Endometrial microvascular endothelial cells (primary cell): ENCODE results near the gene PYCARD. TPM values are rescaled to one million over a fixed set of nuclear protein-coding genes. Genes with fewer than 3 reads are reported as not detected.
"Not testable (repeated sequence)": the region's sequence is repeated elsewhere in the genome, so short reads cannot be mapped to it uniquely, and the experiment has no call there.

Source experiments
- in situ Hi-C: cut with HindIII; loops from 2 replicates; pipeline ENCODE4 v1.10.0; 2017; ENCODE audit warnings: low sequenced_read_pairs, low pct_unique_long_range_greater_than_20kb; ENCODE audit errors: inconsistent ontology term
- total RNA-seq: library from RNA; depleted of rRNA; stranded (reverse); fragments of >200 nt; gene quantifications from one replicate; pipeline ENCODE4 v1.2.3, GENCODE V29; 2015; ENCODE audit errors: inconsistent ontology term

Gene PYCARD
- total RNA-seq, 1 donor from 2014 or later = 21.2 TPM

- in situ Hi-C loops = no loop called here
These were observed 14.0 kb upstream of the PYCARD start, which contains the start of gene PYDC1 for GRCh38 chr16:31216422-31217135. PYDC1 (minus strand) TSS chr16:31217135; CDS start chr16:31217028, 107 bp downstream.

- in situ Hi-C loops = no loop called here
These were observed 13.0 kb upstream of the PYCARD start for GRCh38 chr16:31215287-31216162.

DNA sequence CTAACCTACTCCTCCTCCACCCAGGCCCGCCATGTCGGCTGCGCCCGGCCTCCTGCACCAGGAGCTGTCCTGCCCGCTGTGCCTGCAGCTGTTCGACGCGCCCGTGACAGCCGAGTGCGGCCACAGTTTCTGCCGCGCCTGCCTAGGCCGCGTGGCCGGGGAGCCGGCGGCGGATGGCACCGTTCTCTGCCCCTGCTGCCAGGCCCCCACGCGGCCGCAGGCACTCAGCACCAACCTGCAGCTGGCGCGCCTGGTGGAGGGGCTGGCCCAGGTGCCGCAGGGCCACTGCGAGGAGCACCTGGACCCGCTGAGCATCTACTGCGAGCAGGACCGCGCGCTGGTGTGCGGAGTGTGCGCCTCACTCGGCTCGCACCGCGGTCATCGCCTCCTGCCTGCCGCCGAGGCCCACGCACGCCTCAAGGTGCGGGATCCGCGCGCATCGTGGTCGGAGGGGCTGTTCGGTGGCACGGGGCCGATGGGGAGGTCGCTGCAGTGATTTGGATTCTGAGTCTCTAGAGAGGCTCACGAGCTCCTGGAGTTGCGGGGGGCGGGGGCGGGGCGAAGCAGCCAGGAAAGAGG lies 12.2 kb upstream of the PYCARD start:
- in situ Hi-C loops = no loop called here

DNA sequence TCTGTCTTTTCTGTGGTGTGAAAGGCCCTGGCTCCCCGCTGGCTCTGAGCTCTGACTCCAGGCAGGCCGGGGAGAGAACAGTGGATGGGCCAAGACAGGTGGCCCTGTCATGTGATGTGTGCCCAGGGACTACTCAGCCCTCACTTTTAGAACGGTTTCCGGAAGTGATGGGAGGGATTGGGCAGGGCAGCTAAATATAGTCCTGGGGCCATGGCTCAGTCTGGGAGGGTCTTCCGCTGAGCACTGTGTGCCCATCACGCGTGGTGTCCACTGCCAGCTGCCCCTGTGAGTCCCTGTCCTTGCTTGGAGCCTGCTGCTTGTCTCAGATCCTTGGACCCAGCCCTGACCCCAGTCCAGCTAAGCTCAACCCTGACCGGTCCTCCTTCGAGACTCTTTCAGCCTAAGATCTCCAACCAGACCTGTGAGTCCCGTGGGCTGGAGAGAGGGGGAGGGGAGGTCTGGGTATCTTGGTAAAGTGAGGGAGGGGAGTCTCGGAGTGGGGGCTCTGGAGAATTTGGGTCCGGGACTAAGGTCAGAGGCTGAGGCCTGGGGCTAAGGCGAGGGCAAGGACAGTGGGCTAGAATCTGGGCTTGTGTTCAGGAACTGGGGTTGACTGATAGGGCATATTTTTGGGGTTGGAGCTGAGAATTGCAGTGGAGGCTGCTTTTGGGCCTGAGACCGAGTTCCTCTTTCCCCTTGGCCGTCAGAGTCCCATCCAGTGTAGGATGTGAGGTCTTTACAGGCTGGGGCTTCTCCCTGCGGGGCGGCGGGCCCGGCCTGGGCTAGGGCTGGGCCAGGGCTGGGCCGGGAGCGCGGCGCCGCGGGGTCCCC lies 11.5 kb upstream of the PYCARD start, which contains the start of gene TRIM72:
TSS of gene TRIM72 (plus strand) at position 243 of the 831 bp plus-strand sequence. CDS start 620 bp downstream, outside the sequence.
- in situ Hi-C loops = no loop called here

- in situ Hi-C loops = no loop called here
These were observed 10.8 kb upstream of the PYCARD start for GRCh38 chr16:31213342-31213741.

- in situ Hi-C loops = no loop called here
These were observed 4.2 kb upstream of the PYCARD start for GRCh38 chr16:31206776-31207175.

DNA sequence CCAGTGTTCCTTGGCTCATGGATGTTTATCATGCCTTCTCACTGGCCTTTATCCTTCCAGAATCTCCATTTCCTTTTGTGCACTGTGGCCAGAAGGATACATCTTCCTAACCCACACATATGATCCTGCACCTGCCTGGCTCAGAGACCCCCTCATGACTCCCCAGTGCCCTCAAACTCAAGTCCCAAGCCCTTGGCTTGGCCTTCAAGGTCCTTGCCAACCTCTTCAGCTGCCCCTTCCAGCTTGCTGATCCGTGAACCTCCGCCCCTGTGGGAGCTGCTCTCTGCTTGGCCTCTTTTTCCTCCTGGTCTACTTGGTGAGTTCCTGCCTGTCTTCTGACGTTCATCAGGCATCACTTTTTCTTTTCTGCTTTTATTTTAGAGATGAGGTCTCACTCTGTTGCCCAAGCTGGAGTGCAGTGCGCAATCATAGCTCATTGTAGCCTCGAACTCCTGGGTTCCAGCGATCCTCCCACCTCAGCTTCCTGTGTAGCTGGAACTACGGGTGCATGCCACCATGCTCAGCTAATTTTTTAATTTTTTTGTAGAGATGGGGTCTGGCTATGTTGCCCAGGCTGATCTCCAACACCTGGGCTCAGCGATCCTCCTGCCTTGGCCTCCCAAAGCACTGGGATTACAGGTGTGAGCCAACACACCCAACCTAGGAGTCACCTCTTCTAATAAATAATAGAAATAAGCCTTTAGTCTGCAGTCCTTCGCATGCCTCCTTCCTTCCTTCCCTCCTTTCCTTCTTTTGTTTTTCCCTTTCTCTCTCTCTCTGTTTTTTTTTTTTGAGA lies 2.5 kb upstream of the PYCARD start:
- in situ Hi-C loops = no loop called here

- in situ Hi-C loops = no loop called here
These were observed 762 bp downstream of the PYCARD start for GRCh38 chr16:31201582-31202413.

DNA sequence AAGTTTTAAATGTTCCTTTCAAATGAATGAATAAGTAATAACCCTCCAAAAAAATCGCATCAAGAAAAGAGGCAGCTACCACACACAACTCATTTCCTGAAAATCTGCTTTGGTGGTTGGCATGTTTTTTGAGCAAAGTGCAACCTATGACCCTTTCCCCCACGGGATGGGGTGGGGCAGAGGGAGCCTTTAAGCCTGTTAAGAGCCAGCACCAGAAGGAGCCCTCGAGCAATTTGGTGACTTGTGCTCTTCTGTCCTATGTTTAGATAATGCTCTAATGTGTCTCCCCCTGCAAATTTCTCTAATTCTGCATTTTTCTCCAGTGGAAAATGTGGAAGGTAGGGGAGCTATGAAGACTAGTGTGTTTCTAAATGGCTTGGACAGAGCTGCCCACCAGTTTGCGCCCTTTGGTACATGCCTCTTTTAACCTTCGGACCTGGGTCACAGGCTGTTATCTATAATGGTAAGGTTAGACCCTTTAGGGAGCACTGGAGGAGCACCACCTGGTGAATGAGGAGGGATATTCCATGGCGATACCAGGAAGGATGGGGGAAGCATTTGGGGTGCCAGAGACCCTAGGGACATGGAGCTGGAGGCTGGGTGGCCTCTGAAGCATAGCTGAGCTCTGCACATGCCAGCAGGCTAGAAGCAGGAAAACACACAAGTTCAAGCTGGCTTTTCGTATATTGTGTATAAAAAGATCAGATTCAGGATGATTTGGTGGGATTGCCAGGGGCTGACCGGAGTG lies 1.6 kb downstream of the PYCARD start:
- in situ Hi-C loops = no loop called here

DNA sequence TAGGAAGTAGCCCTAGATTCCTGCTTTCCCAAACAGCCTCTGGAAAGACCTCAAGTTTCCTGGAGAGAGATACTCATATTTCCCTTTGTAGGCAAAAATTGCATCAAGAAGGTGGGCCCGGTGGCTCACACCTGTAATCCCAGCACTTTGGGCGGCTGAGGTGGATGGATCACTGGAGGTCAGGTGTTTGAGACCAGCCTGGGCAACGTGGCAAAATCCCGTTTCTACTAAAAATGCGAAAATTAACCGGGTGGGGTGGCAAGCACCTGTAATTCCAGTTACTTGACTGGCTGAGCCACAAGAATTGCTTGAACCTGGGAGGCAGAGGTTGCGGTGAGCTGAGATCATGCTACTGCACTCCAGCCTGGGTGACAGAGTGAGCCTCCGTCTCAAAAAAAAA lies 2.4 kb downstream of the PYCARD start:
- in situ Hi-C loops = not testable (repeated sequence)

DNA sequence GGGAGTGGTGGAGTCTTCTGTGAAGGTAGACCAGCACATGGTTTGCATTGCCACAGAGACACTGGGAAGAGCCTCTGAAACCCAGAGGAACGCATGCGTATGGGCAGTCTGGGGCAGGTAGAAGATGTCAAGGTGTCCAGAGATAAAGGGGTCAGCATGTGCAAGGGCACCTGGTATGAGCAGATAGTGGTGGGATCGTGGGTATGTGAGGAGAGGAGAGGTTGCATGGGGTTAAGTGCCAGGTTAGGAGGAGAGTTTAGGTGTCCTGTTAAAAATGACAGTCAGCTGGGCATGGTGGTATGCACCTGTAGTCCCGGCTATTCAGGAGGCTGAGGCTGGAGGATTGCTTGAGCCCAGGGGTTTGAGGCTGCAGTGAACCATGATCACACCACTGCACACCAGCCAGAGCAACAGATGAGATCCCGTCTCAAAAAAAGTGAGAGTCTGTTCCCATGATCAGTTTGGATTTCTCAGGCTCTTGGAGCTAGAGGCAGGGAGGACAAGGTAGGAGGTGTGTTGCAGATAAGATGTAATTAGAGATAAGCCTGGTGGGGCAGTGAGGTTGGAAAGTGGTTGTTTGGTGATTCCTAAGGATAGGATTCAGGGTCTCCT lies 3.0 kb downstream of the PYCARD start:
- in situ Hi-C loops = no loop called here

- in situ Hi-C loops = no loop called here
These were observed 4.2 kb downstream of the PYCARD start for GRCh38 chr16:31198207-31198882.

- in situ Hi-C loops = no loop called here
These were observed 6.1 kb downstream of the PYCARD start for GRCh38 chr16:31196324-31197088.

DNA sequence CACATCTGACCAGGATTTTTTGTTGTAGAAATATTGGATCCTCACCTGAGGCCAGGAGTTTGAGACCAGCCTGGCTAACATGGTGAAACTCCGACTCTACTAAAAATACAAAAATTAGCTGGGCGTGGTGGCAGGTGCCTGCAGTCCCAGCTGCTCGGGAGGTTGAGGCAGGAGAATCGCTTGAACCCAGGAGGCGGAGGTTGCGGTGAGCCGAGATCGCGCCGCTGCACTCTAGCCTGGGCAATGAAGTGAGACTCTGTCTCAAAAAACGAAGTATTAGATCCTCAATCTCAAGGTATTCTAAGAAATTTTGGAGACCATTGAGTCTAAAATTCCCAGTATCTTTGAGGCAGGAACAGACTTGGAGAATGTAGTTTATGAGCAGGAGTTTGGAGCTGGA lies 6.7 kb downstream of the PYCARD start:
- in situ Hi-C loops = not testable (repeated sequence)

GRCh38 chr16:31194898-31195297 lies 7.7 kb downstream of the PYCARD start:
- in situ Hi-C loops = no loop called here
